ENCODE results near the gene OXSR1. TPM values are rescaled to one million over a fixed set of nuclear protein-coding genes. Genes with fewer than 3 reads are reported as not detected.

OXSR1 gene
- 10 to 100 TPM; 54.0 to 55.0 TPM for total RNA-seq

DNA sequence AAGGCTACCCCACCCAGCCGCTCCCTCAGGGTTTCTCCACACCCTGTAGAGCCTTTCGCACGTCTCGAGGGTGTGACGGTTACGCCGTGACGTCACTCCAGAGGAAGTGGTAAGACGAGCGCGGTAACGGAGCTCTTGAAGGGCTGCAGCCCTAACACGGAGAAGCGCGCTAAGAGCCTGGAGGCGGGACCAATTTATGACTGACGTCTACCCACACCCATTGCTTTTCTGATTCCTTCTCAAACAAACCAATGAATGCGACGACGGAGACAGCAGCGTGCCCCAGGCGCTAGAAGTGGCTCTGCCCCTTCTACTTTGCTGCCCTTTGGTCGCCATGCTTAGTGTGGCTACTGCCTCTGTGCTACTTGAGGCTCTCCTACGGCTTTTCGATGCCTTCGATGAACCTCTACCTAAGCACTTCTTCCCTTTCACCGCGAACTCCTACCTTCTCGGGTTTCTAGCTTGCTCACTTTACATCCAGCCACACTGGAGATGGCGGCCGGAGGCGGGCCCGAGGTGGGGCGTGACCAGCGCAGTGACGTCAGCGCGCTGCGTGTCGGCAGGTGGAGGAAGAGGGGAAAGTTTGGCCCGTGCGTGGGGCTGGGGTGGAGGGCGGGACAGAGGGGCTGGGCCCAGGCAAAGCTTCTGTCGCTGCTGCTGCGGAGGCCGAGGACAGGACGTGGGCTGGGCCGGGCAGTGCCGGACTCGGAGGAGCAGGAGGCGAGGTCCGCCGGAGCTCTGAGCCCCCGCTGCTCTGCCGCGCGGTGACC is at the start of gene OXSR1:
Gene OXSR1 (plus strand): TSS at position 586 of the 770 bp plus-strand sequence. CDS start 340 bp downstream, outside the sequence.
- peaks cover 18% of the 10 kb centered on the region for H3K36me3 Mint-ChIP-seq
- POLR2A ChIA-PET, result interaction anchor here (0.8 to 5.4 kb wide), 16 partner anchors 12 to 293 kb away, joined by 3 to 171 read pairs (median 6); partner anchors contain the start of genes ACAA1, DLEC1, MYD88 and PLCD1
- DNase-seq, result peak; percentile 96
- no peaks in the 10 kb centered on the region for H3K9me3 Mint-ChIP-seq
- peak within 1 kb of the TSS; percentile 82 for H3K4me3 Mint-ChIP-seq
- no peaks in the 10 kb centered on the region for H3K27me3 Mint-ChIP-seq
- peak within 1 kb of the TSS; percentile 99 for H3K27ac Mint-ChIP-seq
- ATAC-seq (ENCODE audit: low read depth), result peak; percentile 92
- H3K4me1 Mint-ChIP-seq, result peaks cover 41% of the 10 kb centered on the region

DNA sequence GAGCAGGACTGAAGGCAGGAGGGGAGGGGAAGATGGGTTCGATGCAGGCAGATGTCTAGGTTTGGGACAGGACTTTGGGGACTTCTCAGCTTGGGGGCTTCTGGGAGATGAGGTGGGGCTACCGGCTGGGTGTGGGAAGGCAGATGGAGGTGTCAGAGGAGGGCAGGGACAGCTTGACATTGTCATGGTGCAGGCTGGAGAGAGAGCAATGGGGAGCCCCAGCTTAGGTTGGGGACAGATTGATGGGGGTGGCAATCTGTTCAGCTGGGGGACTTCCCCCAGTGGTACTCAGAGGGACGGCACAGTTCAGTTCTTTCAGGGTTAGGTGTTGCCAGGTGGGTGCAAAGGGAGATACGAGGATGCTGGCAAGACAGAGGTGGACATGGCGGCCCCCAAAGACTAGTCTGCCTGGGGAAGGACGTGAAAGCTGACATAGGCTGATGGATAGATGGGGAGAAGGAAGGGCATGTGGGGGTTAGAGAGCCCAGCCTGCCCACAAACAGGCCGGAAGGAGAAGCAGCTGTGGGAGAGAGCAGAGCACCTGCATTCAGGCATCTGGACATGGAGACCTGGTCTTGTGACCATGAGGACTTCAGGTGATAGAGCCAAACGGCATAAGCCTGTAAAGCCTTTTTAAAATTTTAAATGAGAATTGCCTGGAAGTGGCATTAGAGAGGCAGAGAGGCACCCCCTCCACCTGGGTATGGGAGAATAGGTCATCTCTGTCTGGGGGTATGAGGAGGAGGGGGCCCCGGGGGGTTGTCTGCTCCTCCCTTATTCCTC is 49.5 kb upstream of the OXSR1 start:
- peaks cover 3% of the 10 kb centered on the region for H3K36me3 Mint-ChIP-seq
- DNase-seq (peak; percentile 21), ATAC-seq (ENCODE audit: low read depth) (no peak)
- H3K4me3 Mint-ChIP-seq, result no peak overlapping the region
- H3K27me3 Mint-ChIP-seq, result no peaks in the 10 kb centered on the region
- H3K9me3 Mint-ChIP-seq, result no peaks in the 10 kb centered on the region
- no peak overlapping the region for H3K27ac Mint-ChIP-seq
- POLR2A ChIA-PET, result interaction anchor here (0.7 kb wide), 1 partner anchor 32 kb away, joined by 3 read pairs; no protein-coding TSS in a partner anchor
- peaks cover 13% of the 10 kb centered on the region for H3K4me1 Mint-ChIP-seq

- POLR2A ChIA-PET, result interaction anchor here (0.6 to 2.2 kb wide), 3 partner anchors 20 to 253 kb away, joined by 3 to 6 read pairs (median 3); partner anchors contain the start of gene ACAA1
- peaks cover 13% of the 10 kb centered on the region for H3K4me1 Mint-ChIP-seq
- ATAC-seq (ENCODE audit: low read depth) (peak; percentile 14), DNase-seq (peak; percentile 28)
- peaks cover 4% of the 10 kb centered on the region for H3K36me3 Mint-ChIP-seq
- no peaks in the 10 kb centered on the region for H3K9me3 Mint-ChIP-seq
- H3K27me3 Mint-ChIP-seq, result no peaks in the 10 kb centered on the region
- H3K4me3 Mint-ChIP-seq, result no peak overlapping the region
- no peak overlapping the region for H3K27ac Mint-ChIP-seq
Measured at GRCh38 chr3:38116471-38117162, 48.7 kb upstream of the OXSR1 start.

GRCh38 chr3:38117163-38117716 is 48.1 kb upstream of the OXSR1 start:
- no peak for DNase-seq
- Mint-ChIP-seq H3K4me1 (peaks cover 13% of the 10 kb centered on the region), H3K4me3 (no peak overlapping the region), H3K9me3 (no peaks in the 10 kb centered on the region), H3K27me3 (no peaks in the 10 kb centered on the region), H3K27ac (no peak overlapping the region), H3K36me3 (peaks cover 6% of the 10 kb centered on the region)
- POLR2A ChIA-PET, result interaction anchor here (0.6 to 2.2 kb wide), 2 partner anchors 20 to 252 kb away, joined by 3 to 6 read pairs; partner anchors contain the start of gene ACAA1
- no peak for ATAC-seq (ENCODE audit: low read depth)

- peaks cover 10% of the 10 kb centered on the region for H3K36me3 Mint-ChIP-seq
- no peaks in the 10 kb centered on the region for H3K27me3 Mint-ChIP-seq
- no peak overlapping the region for H3K27ac Mint-ChIP-seq
- H3K9me3 Mint-ChIP-seq, result no peaks in the 10 kb centered on the region
- H3K4me3 Mint-ChIP-seq, result no peak overlapping the region
- peak; percentile 82 for ATAC-seq (ENCODE audit: low read depth)
- peak; percentile 78 for DNase-seq
- POLR2A ChIA-PET, result interaction anchor here (0.6 to 2.2 kb wide), 2 partner anchors 19 to 1298 kb away, joined by 4 to 6 read pairs; partner anchors contain the start of gene ACAA1
- H3K4me1 Mint-ChIP-seq, result peaks cover 13% of the 10 kb centered on the region
Measured at GRCh38 chr3:38117748-38118420, 47.5 kb upstream of the OXSR1 start.

DNA sequence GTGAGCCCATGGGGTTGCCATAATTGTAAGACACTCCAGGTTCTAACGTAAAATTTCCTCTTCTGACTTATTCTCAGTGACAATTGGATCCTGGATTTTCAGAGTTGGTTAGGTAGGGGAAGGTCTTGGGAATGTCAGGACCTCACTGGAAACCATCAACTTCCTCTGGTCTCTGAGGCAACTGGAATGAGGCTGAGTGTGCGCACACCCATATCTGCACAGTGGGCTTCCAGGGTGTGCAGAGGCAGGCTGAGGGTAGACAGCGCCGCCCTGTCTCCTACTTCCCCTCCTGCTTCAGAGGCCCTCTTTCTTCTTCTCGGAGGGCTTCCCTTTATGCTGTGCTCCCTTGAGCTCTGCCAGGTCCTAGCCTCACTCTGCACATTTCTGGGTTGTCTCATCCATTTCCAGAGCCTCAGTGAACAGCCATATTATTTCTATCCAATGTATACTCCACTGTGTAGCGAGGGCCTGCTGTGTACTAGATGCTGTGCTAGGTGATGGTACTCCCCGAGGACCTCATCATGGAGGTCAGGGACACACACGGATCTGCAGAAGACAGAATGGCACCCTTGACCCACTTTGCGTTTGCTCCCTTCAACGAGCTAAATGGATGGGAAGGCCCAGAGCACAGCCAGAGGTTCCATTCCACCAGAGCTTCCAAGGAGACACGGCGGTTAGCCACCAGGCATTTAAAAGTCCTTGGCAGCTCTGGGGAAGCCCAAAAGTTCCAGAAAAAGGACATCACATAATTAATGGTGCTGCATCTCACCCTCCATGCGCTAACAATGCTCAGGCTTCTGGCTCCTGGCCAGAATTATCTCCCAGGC is 46.7 kb upstream of the OXSR1 start:
- DNase-seq (peak; percentile 14), ATAC-seq (ENCODE audit: low read depth) (no peak)
- POLR2A ChIA-PET, result interaction anchor here (0.6 to 2.2 kb wide), 2 partner anchors 18 to 1297 kb away, joined by 4 to 6 read pairs; partner anchors contain the start of gene ACAA1
- H3K4me1 Mint-ChIP-seq, result peaks cover 13% of the 10 kb centered on the region
- no peak overlapping the region for H3K27ac Mint-ChIP-seq
- H3K4me3 Mint-ChIP-seq, result no peak overlapping the region
- no peaks in the 10 kb centered on the region for H3K27me3 Mint-ChIP-seq
- no peaks in the 10 kb centered on the region for H3K9me3 Mint-ChIP-seq
- peaks cover 14% of the 10 kb centered on the region for H3K36me3 Mint-ChIP-seq

GRCh38 chr3:38119248-38119544 is 46.1 kb upstream of the OXSR1 start:
- Mint-ChIP-seq H3K9me3 (no peaks in the 10 kb centered on the region), H3K4me3 (no peak overlapping the region), H3K4me1 (peaks cover 13% of the 10 kb centered on the region), H3K36me3 (peaks cover 15% of the 10 kb centered on the region), H3K27ac (no peak overlapping the region), H3K27me3 (no peaks in the 10 kb centered on the region)
- DNase-seq, result no peak
- no peak for ATAC-seq (ENCODE audit: low read depth)
- POLR2A ChIA-PET, result interaction anchor here (0.9 to 2.2 kb wide), 3 partner anchors 18 to 227 kb away, joined by 3 to 6 read pairs (median 3); partner anchors contain the start of genes ACAA1 and XYLB

DNA sequence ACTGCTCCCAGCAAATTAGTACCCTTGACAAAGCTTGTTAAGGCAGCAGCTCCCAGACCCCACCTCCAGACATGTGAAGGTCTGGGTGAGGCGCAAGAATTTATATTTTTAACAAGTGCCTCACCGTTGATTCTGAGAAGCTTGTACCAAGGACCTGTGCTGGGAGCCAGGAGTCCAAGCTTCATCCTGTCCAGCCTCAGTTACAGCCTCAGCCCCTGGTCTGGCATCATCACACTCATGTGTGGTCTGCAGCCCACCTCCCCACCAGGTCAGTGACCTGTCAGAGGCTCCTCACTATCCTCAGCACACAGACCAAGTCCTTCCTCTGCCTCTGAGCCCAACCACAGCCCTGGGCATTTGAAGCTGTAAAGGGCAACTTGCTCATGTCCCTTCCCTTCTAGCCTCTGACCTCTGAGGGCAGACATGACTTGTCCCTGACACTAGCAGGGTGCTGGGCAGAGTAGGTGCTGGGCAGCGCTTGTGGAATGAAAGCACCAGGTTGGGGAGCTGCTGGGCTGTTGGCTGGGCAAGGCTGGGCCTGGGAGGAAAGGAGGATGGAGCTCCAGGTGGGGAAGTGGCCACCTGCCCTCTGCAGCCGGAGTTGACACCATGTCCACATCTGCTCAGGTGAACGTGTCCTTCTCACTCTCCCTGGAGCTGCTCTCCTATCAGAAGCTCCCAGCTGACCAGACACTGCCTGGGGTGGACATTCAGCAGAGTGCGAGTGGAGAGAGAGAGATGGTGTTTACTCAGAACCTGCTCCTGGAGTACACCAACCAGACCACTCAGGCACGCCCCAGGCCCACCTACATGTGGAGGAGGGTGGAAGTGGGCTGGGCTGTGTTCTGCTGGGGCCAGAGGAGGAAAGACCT is 45.3 kb upstream of the OXSR1 start:
- H3K9me3 Mint-ChIP-seq, result no peaks in the 10 kb centered on the region
- H3K36me3 Mint-ChIP-seq, result peaks cover 18% of the 10 kb centered on the region
- DNase-seq (peak; percentile 26), ATAC-seq (ENCODE audit: low read depth) (no peak)
- no peaks in the 10 kb centered on the region for H3K27me3 Mint-ChIP-seq
- peaks cover 12% of the 10 kb centered on the region for H3K4me1 Mint-ChIP-seq
- no peak overlapping the region for H3K27ac Mint-ChIP-seq
- no peak overlapping the region for H3K4me3 Mint-ChIP-seq
- POLR2A ChIA-PET, result interaction anchor here (0.9 to 2.0 kb wide), 3 partner anchors 17 to 227 kb away, joined by 3 to 5 read pairs (median 3); partner anchors contain the start of genes ACAA1 and XYLB

DNA sequence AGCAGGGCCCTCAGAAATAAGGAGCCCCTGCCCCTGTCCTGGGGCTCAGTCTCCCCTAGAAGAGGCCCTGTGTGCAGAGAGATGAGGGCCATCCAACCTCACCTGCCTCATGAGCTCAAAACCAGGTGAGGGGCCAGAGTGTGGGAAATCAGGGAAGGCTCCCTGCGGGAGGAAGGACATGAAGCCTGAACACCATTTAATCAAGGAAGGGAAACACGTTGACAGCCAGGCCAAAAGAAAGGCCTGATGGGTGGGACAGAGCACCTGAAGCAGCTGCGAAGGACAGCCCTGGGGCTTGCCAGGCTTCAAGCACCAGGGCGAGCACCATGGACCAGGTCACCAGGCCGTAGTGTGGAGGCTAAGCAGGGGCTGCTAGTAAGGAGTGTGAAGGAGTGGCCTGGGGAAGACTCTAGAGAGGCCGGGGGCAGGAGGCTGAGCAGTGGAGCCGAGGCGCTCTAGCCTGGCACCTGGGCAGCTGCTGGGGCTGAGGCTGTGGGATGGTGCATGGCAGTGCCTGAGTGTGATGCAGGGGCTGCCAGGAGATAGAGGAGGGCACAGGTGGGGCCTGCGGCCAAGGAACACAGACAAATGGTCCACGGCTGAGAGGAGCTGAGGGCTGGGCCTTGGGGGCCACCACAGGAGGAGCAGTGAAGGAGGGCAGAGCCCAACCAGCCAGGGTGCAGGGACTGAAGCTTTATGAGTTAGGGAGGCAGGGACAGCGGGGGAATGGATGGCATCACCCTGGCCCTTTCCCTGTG is 44.5 kb upstream of the OXSR1 start:
- POLR2A ChIA-PET, result interaction anchor here (1.4 to 2.0 kb wide), 2 partner anchors 16 to 18 kb away, joined by 3 to 5 read pairs; partner anchors contain the start of gene ACAA1
- DNase-seq (no peak), ATAC-seq (ENCODE audit: low read depth) (no peak)
- H3K4me3 Mint-ChIP-seq, result no peak overlapping the region
- H3K27ac Mint-ChIP-seq, result no peak overlapping the region
- peaks cover 7% of the 10 kb centered on the region for H3K4me1 Mint-ChIP-seq
- peaks cover 18% of the 10 kb centered on the region for H3K36me3 Mint-ChIP-seq
- no peaks in the 10 kb centered on the region for H3K27me3 Mint-ChIP-seq
- no peaks in the 10 kb centered on the region for H3K9me3 Mint-ChIP-seq

GRCh38 chr3:38121451-38121831 is 43.9 kb upstream of the OXSR1 start:
- peak; percentile 21 for DNase-seq

More at GRCh38 chr3:38121451-38121831, 43.9 kb upstream of the OXSR1 start:
- peaks cover 18% of the 10 kb centered on the region for H3K36me3 Mint-ChIP-seq
- H3K4me3 Mint-ChIP-seq, result no peak overlapping the region
- H3K4me1 Mint-ChIP-seq, result peaks cover 6% of the 10 kb centered on the region
- ATAC-seq (ENCODE audit: low read depth), result no peak
- H3K27me3 Mint-ChIP-seq, result no peaks in the 10 kb centered on the region
- POLR2A ChIA-PET, result interaction anchor here (2.0 kb wide), 1 partner anchor 15 kb away, joined by 5 read pairs; the partner anchor contains the start of gene ACAA1
- no peaks in the 10 kb centered on the region for H3K9me3 Mint-ChIP-seq
- no peak overlapping the region for H3K27ac Mint-ChIP-seq
